Loucy (cell line): ENCODE results near the gene JPH3.

Experiments
- H2AFZ ChIP-seq: fragments of 200-600 bp; sonication (generic); 2 replicates; pipeline ENCODE4 v1.6.0; 2016; ENCODE audit warnings: antibody characterized with exemption, mild to moderate bottlenecking, low read length, moderate library complexity
- H3F3A ChIP-seq: fragments of 200-600 bp; 2 replicates; pipeline ENCODE4 v1.6.0; 2016; ENCODE audit warnings: antibody characterized with exemption, low read depth, mild to moderate bottlenecking
- H3K27me3 ChIP-seq: fragments of 200-600 bp; sonication (generic); 2 replicates; pipeline ENCODE4 v1.6.1; 2014; ENCODE audit warnings: low read length, mild to moderate bottlenecking; ENCODE audit not compliant: insufficient read depth, poor library complexity, severe bottlenecking
- H3K36me3 ChIP-seq: fragments of 200-600 bp; sonication (generic); 2 replicates; pipeline ENCODE4 v1.6.1; 2016; ENCODE audit warnings: low read length; ENCODE audit not compliant: insufficient read depth
- H3K4me1 ChIP-seq: fragments of 200-600 bp; sonication (generic); 2 replicates; pipeline ENCODE4 v1.5.1; 2014; ENCODE audit warnings: low read length, mild to moderate bottlenecking; ENCODE audit not compliant: insufficient read depth, poor library complexity, severe bottlenecking
- H3K4me2 ChIP-seq: fragments of 200-600 bp; sonication (generic); 2 replicates; pipeline ENCODE4 v1.6.0; 2014; ENCODE audit warnings: antibody characterized with exemption, low read length, low read depth, mild to moderate bottlenecking; ENCODE audit not compliant: poor library complexity, severe bottlenecking
- H3K4me3 ChIP-seq: fragments of 200-600 bp; sonication (generic); 2 replicates; pipeline ENCODE4 v1.5.1; 2014; ENCODE audit warnings: low read length, mild to moderate bottlenecking, mixed read lengths; ENCODE audit not compliant: poor library complexity, severe bottlenecking
- H3K79me2 ChIP-seq: fragments of 200-600 bp; sonication (generic); 2 replicates; pipeline ENCODE4 v1.6.1; 2014; ENCODE audit warnings: low read length; ENCODE audit not compliant: insufficient read depth
- H3K9ac ChIP-seq: fragments of 200-600 bp; sonication (generic); 2 replicates; pipeline ENCODE4 v1.6.0; 2014; ENCODE audit warnings: mild to moderate bottlenecking, low read depth, low read length, moderate library complexity; ENCODE audit not compliant: poor library complexity, severe bottlenecking
- H3K9me2 ChIP-seq: fragments of 200-600 bp; sonication (generic); replicated peaks from 2 replicates; pipeline ENCODE4 v1.6.1; 2016; ENCODE audit warnings: low read depth, low read length, mixed read lengths
- H3K9me3 ChIP-seq: fragments of 200-600 bp; sonication (generic); 2 replicates; pipeline ENCODE4 v1.6.1; 2014; ENCODE audit warnings: mild to moderate bottlenecking, antibody characterized with exemption, low read length, low read depth; ENCODE audit not compliant: insufficient read depth
- H4K20me1 ChIP-seq: fragments of 200-600 bp; sonication (generic); 2 replicates; pipeline ENCODE4 v1.6.0; 2014; ENCODE audit warnings: antibody characterized with exemption, low read length, mild to moderate bottlenecking; ENCODE audit not compliant: insufficient read depth, poor library complexity, severe bottlenecking
- CTCF ChIP-seq: fragments of 200-600 bp; sonication (generic); conservative IDR thresholded peaks from 2 replicates; pipeline ENCODE4 v1.5.1; 2014; ENCODE audit warnings: mild to moderate bottlenecking, antibody characterized with exemption, low read length
- EZH2phosphoT487 ChIP-seq: fragments of 200-600 bp; IDR thresholded peaks from 2 replicates; pipeline ENCODE4 v1.6.1; 2018; ENCODE audit warnings: antibody characterized with exemption, mild to moderate bottlenecking, moderate library complexity, borderline replicate concordance

Gene JPH3

GRCh38 chr16:87555647-87556046, 46.7 kb upstream of the JPH3 start:
- Histone ChIP-seq H3K4me3 (no peak overlapping the region), H3K4me1 (no peaks in the 10 kb centered on the region), H3K4me2 (no peak overlapping the region), H3K9me3 (no peaks in the 10 kb centered on the region), H3K79me2 (no peaks in the 10 kb centered on the region), H3K36me3 (no peaks in the 10 kb centered on the region), H3F3A (no peaks in the 10 kb centered on the region), H3K9ac (no peak overlapping the region), H3K27me3 (no peaks in the 10 kb centered on the region), H3K9me2 (no peaks in the 10 kb centered on the region), H4K20me1 (no peaks in the 10 kb centered on the region), H2AFZ (no peak overlapping the region)
- TF ChIP-seq CTCF (no peak), EZH2phosphoT487 (no peak)

- Histone ChIP-seq H3K36me3 (no peaks in the 10 kb centered on the region), H3K4me2 (no peak overlapping the region), H3K9me3 (no peaks in the 10 kb centered on the region), H3K4me1 (no peaks in the 10 kb centered on the region), H3K9ac (no peak overlapping the region), H2AFZ (no peak overlapping the region), H3K4me3 (no peak overlapping the region), H3F3A (no peaks in the 10 kb centered on the region), H4K20me1 (no peaks in the 10 kb centered on the region), H3K79me2 (no peaks in the 10 kb centered on the region), H3K27me3 (no peaks in the 10 kb centered on the region), H3K9me2 (no peaks in the 10 kb centered on the region)
- no peak for TF ChIP-seq EZH2phosphoT487
- no peak for TF ChIP-seq CTCF
Observed at GRCh38 chr16:87556941-87557459, 45.3 kb upstream of the JPH3 start.

GRCh38 chr16:87558682-87559081, 43.6 kb upstream of the JPH3 start:
- Histone ChIP-seq H3K79me2 (no peaks in the 10 kb centered on the region), H3K36me3 (no peaks in the 10 kb centered on the region), H3K4me1 (no peaks in the 10 kb centered on the region), H3K9ac (no peak overlapping the region), H3K9me2 (no peaks in the 10 kb centered on the region), H2AFZ (no peak overlapping the region), H3K4me3 (no peak overlapping the region), H3K4me2 (no peak overlapping the region), H3K27me3 (no peaks in the 10 kb centered on the region), H4K20me1 (no peaks in the 10 kb centered on the region), H3F3A (no peaks in the 10 kb centered on the region), H3K9me3 (no peaks in the 10 kb centered on the region)
- TF ChIP-seq CTCF (no peak), EZH2phosphoT487 (no peak)
